PFSK-1 (cell line): Measurements from ENCODE around the gene TRERF1.

Source experiments
- FOXP2 ChIP-seq: optimal IDR thresholded peaks from 2 replicates; pipeline ENCODE3; 2011; ENCODE audit warnings: borderline replicate concordance, control low read depth, inconsistent platforms; ENCODE audit not compliant: insufficient read depth; ENCODE audit errors: extremely low read length, extremely low read depth
- POLR2AphosphoS5 ChIP-seq: IDR thresholded peaks from 2 replicates; pipeline ENCODE4 v1.6.1; 2012; ENCODE audit warnings: low read depth, mild to moderate bottlenecking, control low read depth, low read length, moderate library complexity
- REST ChIP-seq, 2 experiments: IDR thresholded peaks; 2 replicates each; pipeline versions ENCODE4 v1.6.1 to v1.8.0; 2011 to 2012; ENCODE audit warnings: low read depth in 2 of 2, low read length in 2 of 2, control low read depth in 1 of 2, inconsistent platforms in 1 of 2, mild to moderate bottlenecking in 1 of 2, moderate library complexity in 1 of 2; ENCODE audit not compliant: insufficient read depth in 1 of 2
- SIN3A ChIP-seq: IDR thresholded peaks from 2 replicates; pipeline ENCODE4 v1.6.1; 2012; ENCODE audit warnings: mild to moderate bottlenecking, low read length, moderate library complexity, borderline replicate concordance; ENCODE audit not compliant: insufficient read depth
- TAF1 ChIP-seq: IDR thresholded peaks from 2 replicates; pipeline ENCODE4 v1.6.1; 2012; ENCODE audit warnings: low read length, control low read depth, borderline replicate concordance; ENCODE audit not compliant: insufficient read depth

Gene TRERF1

GRCh38 chr6:42453031-42453653 lies 1.4 kb upstream of the TRERF1 start:
- TF ChIP-seq FOXP2 = peak; percentile 74
- TF ChIP-seq TAF1 = peak; percentile 51; the same call in 1 of the 2 replicates
- TF ChIP-seq SIN3A = no peak
- peak; percentile 61; the same call in 1 of the 2 replicates for TF ChIP-seq POLR2AphosphoS5

GRCh38 chr6:42452171-42453030 lies 675 bp upstream of the TRERF1 start:
- TF ChIP-seq SIN3A (peak; percentile 13; the same call in 1 of the 2 replicates), POLR2AphosphoS5 (no peak; the same call in 1 of the 2 replicates), FOXP2 (no peak), REST (IDR thresholded peaks at IDR 0.05; ENCODE audit: insufficient read depth in 1 of 2, low read depth in 2 of 2, low read length in 2 of 2) (0 out of 4 replicates have a peak, but pooled peaks of 1 of the 2 experiments have one; percentile 40), TAF1 (peak; percentile 72; the same call in 1 of the 2 replicates)

GRCh38 chr6:42450477-42451332 lies 1.0 kb downstream of the TRERF1 start:
- TF ChIP-seq POLR2AphosphoS5 (no peak), TAF1 (no peak), SIN3A (no peak), REST (IDR thresholded peaks at IDR 0.05; ENCODE audit: insufficient read depth in 1 of 2, low read depth in 2 of 2, low read length in 2 of 2) (no peak), FOXP2 (no peak)

GRCh38 chr6:42449917-42450476 lies 1.7 kb downstream of the TRERF1 start:
- no peak for TF ChIP-seq REST (IDR thresholded peaks at IDR 0.05; ENCODE audit: insufficient read depth in 1 of 2, low read depth in 2 of 2, low read length in 2 of 2)
- TF ChIP-seq POLR2AphosphoS5 = peak; percentile 26; the same call in 1 of the 2 replicates
- TF ChIP-seq TAF1 = no peak
- no peak for TF ChIP-seq FOXP2
- 0 out of 2 replicates have a peak, but pooled peaks have one; percentile 3 for TF ChIP-seq SIN3A
